Tibial artery (tissue), 4 donors: ENCODE measurements around the gene LRBA.
"Not testable (repeated sequence)": the region's sequence is repeated elsewhere in the genome, so short reads cannot be mapped to it uniquely, and the experiment has no call there.

ENCODE experiments used
- DNase-seq, 2 donors: peaks; one replicate each; pipeline ENCODE4 v3.0.0-alpha.2; 2019
- H3K27ac ChIP-seq, 2 donors: fragments of 200-600 bp; sonication (generic) in 1 of 2; 1 replicate in 1 of 2; 2 replicates in 1 of 2; pipeline ENCODE4 v1.5.1; 2018 to 2019; ENCODE audit warnings: mild to moderate bottlenecking in 1 of 2
- H3K27me3 ChIP-seq, 2 donors: fragments of 200-600 bp; sonication (generic) in 1 of 2; one replicate each; pipeline versions ENCODE4 v1.5.1 to v1.6.0; 2016 to 2019
- H3K36me3 ChIP-seq, 3 donors: fragments of 200-600 bp; sonication (generic) in 2 of 3; one replicate each; pipeline ENCODE4 v1.5.1; 2016 to 2019; ENCODE audit warnings: mild to moderate bottlenecking in 2 of 3
- H3K4me1 ChIP-seq, 4 donors: fragments of 200-600 bp; sonication (generic) in 2 of 4; 1 replicate in 3 of 4; 2 replicates in 1 of 4; pipeline ENCODE4 v1.5.1; 2016 to 2019
- H3K4me3 ChIP-seq, 2 donors: fragments of 200-600 bp; sonication (generic) in 1 of 2; 1 replicate in 1 of 2; 2 replicates in 1 of 2; pipeline ENCODE4 v1.5.1; 2018 to 2019; ENCODE audit warnings: mild to moderate bottlenecking in 2 of 2
- H3K9me3 ChIP-seq, 3 donors: fragments of 200-600 bp; sonication (generic) in 1 of 3; one replicate each; pipeline ENCODE4 v1.5.1; 2016 to 2019
- CTCF ChIP-seq, 2 experiments: fragments of 200-600 bp in 1 of 2; fragments of 450-650 bp in 1 of 2; IDR thresholded peaks; one replicate each; pipeline ENCODE4 v1.5.1; 2017 to 2019; ENCODE audit warnings: antibody characterized with exemption in 2 of 2, mild to moderate bottlenecking in 1 of 2, moderate library complexity in 1 of 2
- intact Hi-C: fragments of 100-400 bp; cut with DNase I; formaldehyde crosslinking; loops from one replicate; pipeline ENCODE4 v1.15.0; 2023; ENCODE audit warnings: low total_unique reads

Gene LRBA

GRCh38 chr4:150972592-150972991 is 42.5 kb downstream of the LRBA start:
- no peaks in the 10 kb centered on the region for H3K27me3 ChIP-seq
- peaks cover 0 to 10% (median 0%) of the 10 kb centered on the region in 4 donors for H3K4me1 ChIP-seq
- intact Hi-C loops = no loop called here
- H3K4me3 ChIP-seq = no peak overlapping the region
- no peak for DNase-seq
- H3K36me3 ChIP-seq = no peaks in the 10 kb centered on the region
- TF ChIP-seq CTCF (IDR thresholded peaks at IDR 0.05) = no peak
- no peak overlapping the region for H3K27ac ChIP-seq
- H3K9me3 ChIP-seq = no peaks in the 10 kb centered on the region

- H3K4me3 ChIP-seq = no peak overlapping the region
- intact Hi-C loops = no loop called here
- TF ChIP-seq CTCF (IDR thresholded peaks at IDR 0.05) = no peak
Observed at GRCh38 chr4:150971901-150972300, 43.2 kb downstream of the LRBA start.

GRCh38 chr4:150970685-150971151 is 44.4 kb downstream of the LRBA start:
- H3K27ac ChIP-seq = no peak overlapping the region
- TF ChIP-seq CTCF (IDR thresholded peaks at IDR 0.05) = no peak
- no peaks in the 10 kb centered on the region for H3K27me3 ChIP-seq
- DNase-seq = no peak
- no peaks in the 10 kb centered on the region for H3K9me3 ChIP-seq
- H3K36me3 ChIP-seq = no peaks in the 10 kb centered on the region
- H3K4me3 ChIP-seq = no peak overlapping the region
- peaks cover 0 to 10% (median 0%) of the 10 kb centered on the region in 4 donors for H3K4me1 ChIP-seq
- intact Hi-C loops = no loop called here

More at GRCh38 chr4:150971901-150972300, 43.2 kb downstream of the LRBA start:
- no peaks in the 10 kb centered on the region for H3K9me3 ChIP-seq
- H3K27me3 ChIP-seq = no peaks in the 10 kb centered on the region
- peaks cover 0 to 10% (median 0%) of the 10 kb centered on the region in 4 donors for H3K4me1 ChIP-seq
- no peaks in the 10 kb centered on the region for H3K36me3 ChIP-seq
- DNase-seq = no peak
- no peak overlapping the region for H3K27ac ChIP-seq

GRCh38 chr4:150964754-150965153 is 50.3 kb downstream of the LRBA start:
- Histone ChIP-seq H3K4me1 (peaks cover 0 to 23% (median 13%) of the 10 kb centered on the region in 4 donors), H3K4me3 (no peak overlapping the region), H3K27ac (no peak overlapping the region), H3K36me3 (no peaks in the 10 kb centered on the region), H3K9me3 (no peaks in the 10 kb centered on the region), H3K27me3 (no peaks in the 10 kb centered on the region)
- no peak for TF ChIP-seq CTCF (IDR thresholded peaks at IDR 0.05)
- intact Hi-C loops = no loop called here
- no peak for DNase-seq

- H3K27me3 ChIP-seq, intact Hi-C loops, H3K36me3 ChIP-seq, H3K4me3 ChIP-seq, DNase-seq, H3K9me3 ChIP-seq, H3K27ac ChIP-seq: not testable (repeated sequence)
- peaks cover 0 to 23% (median 13%) of the 10 kb centered on the region in 4 donors for H3K4me1 ChIP-seq
Observed at GRCh38 chr4:150963602-150964345, 51.3 kb downstream of the LRBA start.

- Histone ChIP-seq H3K36me3 (no peaks in the 10 kb centered on the region), H3K9me3 (no peaks in the 10 kb centered on the region), H3K4me3 (no peak overlapping the region), H3K27me3 (no peaks in the 10 kb centered on the region), H3K4me1 (peaks cover 0 to 23% (median 13%) of the 10 kb centered on the region in 4 donors), H3K27ac (no peak overlapping the region)
- intact Hi-C loops = no loop called here
- no peak for DNase-seq
- no peak for TF ChIP-seq CTCF (IDR thresholded peaks at IDR 0.05)
Observed at GRCh38 chr4:150962245-150962644, 52.8 kb downstream of the LRBA start.
